ENCODE measurements around the gene TOP1.

- no peak for TF ChIP-seq CTCF (conservative IDR thresholded peaks at IDR 0.05; ENCODE audit: low read depth, low read length)
- TF ChIP-seq EZH2 (IDR thresholded peaks at IDR 0.05; ENCODE audit: borderline replicate concordance, low read depth, low read length, poor library complexity, severe bottlenecking) = no peak
These were observed 5.6 kb downstream of the TOP1 start for GRCh38 chr20:41034239-41034638.
